ENCODE results near the gene DHX58. TPM values are rescaled to one million over a fixed set of nuclear protein-coding genes. Genes with fewer than 3 reads are reported as not detected.

The DHX58 gene
- polyA plus RNA-seq, 1 of the 3 experiments (the other 2 are of a cell fraction): 1.2 TPM

- peaks cover 21% of the 10 kb centered on the region for H4K20me1 ChIP-seq (ENCODE audit: insufficient read depth)
- no peaks in the 10 kb centered on the region for H3K27me3 ChIP-seq (ENCODE audit: insufficient read depth)
- peaks cover 0 to 9% of the 10 kb centered on the region in 2 experiments; a peak in 2 of 4 replicates for H3K4me1 ChIP-seq (ENCODE audit: control insufficient read depth in 1 of 2, insufficient read depth in 2 of 2, low read depth in 1 of 2, low read length in 1 of 2)
- H3F3A ChIP-seq (replicated peaks; ENCODE audit: insufficient read depth): peaks cover 6% of the 10 kb centered on the region
- H3K9ac ChIP-seq: no peak overlapping the region
- TF ChIP-seq GATA2 (CRISPR knock-in tag; IDR thresholded peaks at IDR 0.05) (no peak), NRF1 (IDR thresholded peaks at IDR 0.05; ENCODE audit: low read depth, low read length) (no peak), ZBTB33 (IDR thresholded peaks at IDR 0.05; ENCODE audit: borderline replicate concordance, low read depth) (no peak), IRF3 (IDR thresholded peaks at IDR 0.05; ENCODE audit: low read depth, low read length) (no peak), REST (IDR thresholded peaks at IDR 0.05; ENCODE audit: low read depth, low read length) (no peak), GABPA (IDR thresholded peaks at IDR 0.05; ENCODE audit: low read depth) (no peak), FOXM1 (IDR thresholded peaks at IDR 0.05; ENCODE audit: low read depth) (no peak), CTCF (IDR thresholded peaks at IDR 0.05) (no peak), RAD21 (IDR thresholded peaks at IDR 0.05; ENCODE audit: low read length) (no peak), PBX3 (IDR thresholded peaks at IDR 0.05) (no peak), FOXJ3 (CRISPR knock-in tag; IDR thresholded peaks at IDR 0.05) (no peak), USF1 (IDR thresholded peaks at IDR 0.05; ENCODE audit: borderline replicate concordance, low read depth) (no peak)
- ChIA-PET CTCF (interaction anchor here (1.1 to 1.7 kb wide), 3 partner anchors 9 to 102 kb away, joined by 3 to 5 read pairs (median 4); no protein-coding TSS in a partner anchor), POLR2A (no interaction called here)
- no peak overlapping the region for H3K4me2 ChIP-seq
- H3K4me3 ChIP-seq (ENCODE audit: low read depth in 2 of 2, low read length in 1 of 2): no peak overlapping the region
- H2AFZ ChIP-seq (ENCODE audit: low read depth): no peak overlapping the region
- H3K9me3 ChIP-seq: no peaks in the 10 kb centered on the region
- peaks cover 39 to 50% of the 10 kb centered on the region in 2 experiments for H3K36me3 ChIP-seq (replicated peaks in 1 of 2; ENCODE audit: control insufficient read depth in 1 of 2, insufficient read depth in 2 of 2, low read length in 1 of 2)
- no peak overlapping the region for H3K27ac ChIP-seq (ENCODE audit: low read depth in 2 of 2, low read length in 1 of 2)
- 91% methylated on average over 6 of the region's 6 CpGs for WGBS (ENCODE audit: low lambda C conversion rate)
- DNase-seq: no peak
- peaks cover 27% of the 10 kb centered on the region for H3K79me2 ChIP-seq (ENCODE audit: insufficient read depth)
- H3K9me2 ChIP-seq: no peaks in the 10 kb centered on the region
Observed at GRCh38 chr17:42127414-42127813, 14.9 kb upstream of the DHX58 start.

Measured in SK-N-SH (cell line).